CD4-positive, alpha-beta T cell treated with Interleukin-17A for 1 hour (primary cell): ENCODE results near the gene OR1Q1.
"Not testable (repeated sequence)": the region's sequence is repeated elsewhere in the genome, so short reads cannot be mapped to it uniquely, and the experiment has no call there.

Experiments
- DNase-seq: peaks from one replicate; pipeline ENCODE4 v3.0.0-alpha.2; 2020

Gene OR1Q1, protein sequence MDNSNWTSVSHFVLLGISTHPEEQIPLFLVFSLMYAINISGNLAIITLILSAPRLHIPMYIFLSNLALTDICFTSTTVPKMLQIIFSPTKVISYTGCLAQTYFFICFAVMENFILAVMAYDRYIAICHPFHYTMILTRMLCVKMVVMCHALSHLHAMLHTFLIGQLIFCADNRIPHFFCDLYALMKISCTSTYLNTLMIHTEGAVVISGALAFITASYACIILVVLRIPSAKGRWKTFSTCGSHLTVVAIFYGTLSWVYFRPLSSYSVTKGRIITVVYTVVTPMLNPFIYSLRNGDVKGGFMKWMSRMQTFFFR

GRCh38 chr9:122614362-122614761 is at the start of gene OR1Q1:
OR1Q1 (plus strand) TSS chr9:122614738; CDS start chr9:122614738, 0 bp downstream.
- DNase-seq, result no peak

DNA sequence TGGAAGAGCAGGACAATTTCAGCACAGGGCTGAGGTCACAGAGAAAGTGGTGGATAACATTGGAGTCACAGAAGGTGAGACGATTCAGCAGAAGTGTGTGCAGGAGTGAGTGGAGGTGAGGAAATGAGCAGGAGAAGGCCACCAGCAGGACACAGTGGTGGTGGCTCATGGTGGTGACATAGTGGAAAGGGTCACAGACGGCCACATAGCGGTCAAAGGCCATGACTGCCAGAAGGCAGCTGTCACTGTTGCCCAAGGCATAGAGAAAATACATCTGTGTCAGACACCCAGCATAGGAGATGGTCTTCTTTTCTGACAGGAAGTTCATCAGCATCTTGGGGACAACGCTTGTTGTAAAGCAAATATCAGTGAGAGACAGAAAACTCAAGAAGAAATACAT is 46.6 kb upstream of the OR1Q1 start:
- DNase-seq, result no peak

DNA sequence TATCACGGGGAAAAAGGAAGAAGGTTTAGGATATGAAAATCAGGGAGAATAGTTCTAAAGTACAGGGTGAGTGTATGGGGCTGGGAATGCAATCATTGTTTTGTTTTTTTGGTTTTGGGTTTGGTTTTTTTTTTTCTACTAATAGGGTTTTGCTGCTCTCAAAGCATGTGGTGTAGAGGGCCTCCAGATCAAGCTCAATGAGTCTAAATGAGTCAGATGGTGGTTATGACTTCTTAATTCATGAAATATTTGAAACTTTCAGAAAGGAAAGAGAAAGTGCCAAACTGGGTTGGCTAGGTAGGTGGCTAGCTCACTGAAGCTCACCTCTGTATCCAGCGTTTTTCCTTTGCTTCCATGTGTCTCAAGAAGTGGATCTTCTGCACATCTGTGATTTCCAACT is 42.1 kb upstream of the OR1Q1 start:
- DNase-seq, result no peak

- no peak for DNase-seq
Observed at GRCh38 chr9:122579874-122580273, 34.7 kb upstream of the OR1Q1 start.

GRCh38 chr9:122580360-122580759 is 34.2 kb upstream of the OR1Q1 start:
- DNase-seq, result no peak

DNA sequence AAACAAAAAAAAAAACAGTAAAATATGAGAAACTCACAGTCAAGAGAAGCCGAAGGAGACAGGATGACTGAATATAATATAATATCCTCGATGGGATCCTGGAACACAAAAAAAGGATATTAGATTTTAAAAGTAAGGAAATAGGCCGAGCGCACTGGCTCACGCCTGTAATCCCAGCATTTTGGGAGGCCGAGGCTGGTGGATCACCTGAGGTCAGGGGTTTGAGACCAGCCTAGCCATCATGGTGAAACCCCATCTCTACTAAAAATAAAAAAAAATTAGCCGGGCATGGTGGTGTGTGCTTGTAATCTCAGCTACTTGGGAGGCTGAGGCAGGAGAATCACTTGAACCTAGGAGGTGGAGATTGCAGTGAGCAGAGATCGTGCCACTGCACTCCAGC is 31.3 kb upstream of the OR1Q1 start, which contains the start of gene OR1L8:
Gene OR1L8 (minus strand): TSS at position 101 of the 400 bp plus-strand sequence. CDS start 14,907 bp downstream, outside the sequence.
- DNase-seq, result not testable (repeated sequence)

DNA sequence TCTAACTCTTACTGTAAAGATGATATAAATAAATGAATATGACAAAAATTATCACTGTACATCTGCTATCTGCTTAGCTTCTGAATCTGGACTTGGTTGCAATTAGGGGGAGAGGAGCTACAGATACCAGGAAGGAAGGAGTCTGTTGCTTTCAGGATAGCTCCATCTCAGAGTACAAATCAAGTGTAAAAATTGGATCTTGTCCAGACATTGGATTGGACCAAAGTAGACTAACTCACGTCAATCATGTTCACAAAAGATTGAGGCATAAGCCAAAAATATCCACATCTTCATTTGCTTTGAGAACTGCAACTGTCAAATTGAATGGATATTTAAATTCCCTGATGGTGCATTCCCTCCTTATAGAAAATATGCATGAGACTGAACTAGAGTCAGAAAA is 8.8 kb upstream of the OR1Q1 start:
- no peak for DNase-seq

DNA sequence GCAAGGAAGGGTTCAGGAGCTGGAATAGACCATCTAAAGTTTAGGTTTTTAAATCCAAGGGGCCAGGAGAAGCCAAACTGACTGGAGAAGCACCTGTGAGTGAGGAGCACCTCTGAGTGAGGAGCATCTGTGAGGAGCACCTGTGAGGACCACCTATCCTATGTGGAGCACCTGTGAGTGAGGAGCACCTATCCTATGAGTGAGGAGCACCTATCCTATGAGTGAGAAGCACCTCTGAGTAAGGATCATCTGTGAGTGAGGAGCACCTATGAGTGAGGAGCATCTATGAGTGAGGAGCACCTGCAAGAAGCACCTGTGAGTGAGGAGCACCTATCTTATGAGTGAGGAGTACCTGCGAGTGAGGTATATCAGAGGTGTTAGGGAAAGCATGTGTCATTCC is 8.0 kb upstream of the OR1Q1 start:
- DNase-seq, result no peak

GRCh38 chr9:122609804-122610203 is 4.7 kb upstream of the OR1Q1 start:
- no peak for DNase-seq

- no peak for DNase-seq
Observed at GRCh38 chr9:122619996-122620395, 5.5 kb downstream of the OR1Q1 start.

- no peak for DNase-seq
Observed at GRCh38 chr9:122642226-122642625, 27.7 kb downstream of the OR1Q1 start.

- no peak for DNase-seq
Observed at GRCh38 chr9:122656378-122656777, 41.8 kb downstream of the OR1Q1 start.

DNA sequence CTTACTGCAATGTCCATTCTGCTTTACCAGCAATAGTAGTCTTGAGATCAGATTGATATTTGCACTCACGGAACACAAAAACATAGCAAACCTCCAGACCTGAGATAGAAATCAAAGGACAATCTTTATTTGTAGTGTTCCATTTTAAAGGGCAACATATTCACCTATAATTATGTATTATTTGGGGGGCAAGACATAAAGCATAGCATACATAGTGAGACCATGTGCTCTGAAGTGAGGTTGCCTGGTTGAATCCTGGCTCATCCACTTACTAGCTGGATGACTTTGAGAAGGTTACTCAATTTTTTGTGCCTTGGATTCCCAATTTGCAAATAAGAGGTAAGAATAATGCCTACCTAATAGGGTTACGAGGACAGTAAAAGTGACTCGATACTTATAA is 43.0 kb downstream of the OR1Q1 start, which contains the start of gene OR1B1:
Gene OR1B1 (minus strand): TSS at position 101 of the 400 bp plus-strand sequence.
- DNase-seq, result no peak

DNA sequence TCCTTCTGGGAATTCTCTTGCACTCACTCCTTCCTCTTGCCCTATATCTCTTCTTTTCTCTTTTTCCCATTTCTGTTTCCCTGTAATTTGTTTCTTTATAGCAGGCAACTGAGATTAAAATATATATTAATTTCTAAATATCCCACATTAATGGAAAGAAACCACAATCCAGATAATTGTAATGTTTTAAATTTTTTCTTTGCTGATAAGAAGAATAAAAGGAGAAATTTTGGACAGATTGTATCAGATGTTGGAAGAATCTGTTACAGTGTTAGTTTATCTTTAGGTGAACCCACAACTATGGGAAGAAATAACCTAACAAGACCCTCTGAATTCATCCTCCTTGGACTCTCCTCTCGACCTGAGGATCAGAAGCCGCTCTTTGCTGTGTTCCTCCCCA is 46.9 kb downstream of the OR1Q1 start, which contains the start of gene OR1L1:
Gene OR1L1 (plus strand): TSS at position 301 of the 400 bp plus-strand sequence. CDS start 0 bp downstream, at position 301.
- DNase-seq, result no peak
